ENCODE results near the gene ATOSB.

Gene ATOSB

DNA sequence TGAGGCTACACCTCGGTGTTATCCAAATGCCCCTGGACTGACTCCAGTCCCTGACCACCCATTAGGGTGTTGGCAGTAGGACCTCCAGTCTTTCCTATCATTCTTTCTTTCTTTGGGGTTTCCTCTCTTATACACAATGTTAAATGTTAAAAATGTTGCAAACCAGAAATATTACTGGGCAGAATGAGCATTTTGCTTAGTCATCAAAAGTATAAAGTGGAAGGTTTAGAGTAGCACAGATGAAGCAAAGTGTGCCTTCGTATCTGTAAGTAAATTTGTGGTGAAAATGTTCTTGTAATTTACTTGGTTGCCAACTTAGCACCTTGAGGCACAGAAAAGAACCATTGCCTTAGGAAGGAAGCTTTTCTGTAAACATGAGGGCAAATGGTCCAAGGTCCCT, 24.4 kb upstream of the ATOSB start:
- no peak overlapping the region for H2AFZ ChIP-seq (ENCODE audit: low read length)
- H3K4me3 ChIP-seq (ENCODE audit: low read depth, low read length, poor library complexity, severe bottlenecking): no peak overlapping the region
- H3K4me1 ChIP-seq (ENCODE audit: insufficient read depth, low read length, severe bottlenecking): no peaks in the 10 kb centered on the region
- H4K20me1 ChIP-seq (ENCODE audit: insufficient read depth, low read length): no peaks in the 10 kb centered on the region
- no peaks in the 10 kb centered on the region for H3K36me3 ChIP-seq (ENCODE audit: insufficient read depth, low read length)
- H3K27me3 ChIP-seq (ENCODE audit: insufficient read depth, low read length): no peaks in the 10 kb centered on the region; the same call in 1 of the 2 replicates
- TF ChIP-seq, protein P1, sequence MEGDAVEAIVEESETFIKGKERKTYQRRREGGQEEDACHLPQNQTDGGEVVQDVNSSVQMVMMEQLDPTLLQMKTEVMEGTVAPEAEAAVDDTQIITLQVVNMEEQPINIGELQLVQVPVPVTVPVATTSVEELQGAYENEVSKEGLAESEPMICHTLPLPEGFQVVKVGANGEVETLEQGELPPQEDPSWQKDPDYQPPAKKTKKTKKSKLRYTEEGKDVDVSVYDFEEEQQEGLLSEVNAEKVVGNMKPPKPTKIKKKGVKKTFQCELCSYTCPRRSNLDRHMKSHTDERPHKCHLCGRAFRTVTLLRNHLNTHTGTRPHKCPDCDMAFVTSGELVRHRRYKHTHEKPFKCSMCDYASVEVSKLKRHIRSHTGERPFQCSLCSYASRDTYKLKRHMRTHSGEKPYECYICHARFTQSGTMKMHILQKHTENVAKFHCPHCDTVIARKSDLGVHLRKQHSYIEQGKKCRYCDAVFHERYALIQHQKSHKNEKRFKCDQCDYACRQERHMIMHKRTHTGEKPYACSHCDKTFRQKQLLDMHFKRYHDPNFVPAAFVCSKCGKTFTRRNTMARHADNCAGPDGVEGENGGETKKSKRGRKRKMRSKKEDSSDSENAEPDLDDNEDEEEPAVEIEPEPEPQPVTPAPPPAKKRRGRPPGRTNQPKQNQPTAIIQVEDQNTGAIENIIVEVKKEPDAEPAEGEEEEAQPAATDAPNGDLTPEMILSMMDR (IDR thresholded peaks at IDR 0.05; ENCODE audit: low read length): no peak
- TF ChIP-seq EZH2 (IDR thresholded peaks at IDR 0.05; ENCODE audit: borderline replicate concordance, low read length): no peak
- no peaks in the 10 kb centered on the region for H3K79me2 ChIP-seq (ENCODE audit: insufficient read depth, low read length)
- no peak overlapping the region for H3K4me2 ChIP-seq (ENCODE audit: low read length)
- H3F3A ChIP-seq (ENCODE audit: insufficient read depth, low read length): no peaks in the 10 kb centered on the region
- no peak overlapping the region for H3K9ac ChIP-seq (ENCODE audit: low read length)
- H3K27ac ChIP-seq (ENCODE audit: low read depth, low read length, poor library complexity, severe bottlenecking): no peak overlapping the region
- H3K9me2 ChIP-seq (ENCODE audit: low read depth, low read length): no peaks in the 10 kb centered on the region
- H3K9me3 ChIP-seq (ENCODE audit: low read length): 0 out of 2 replicates have a peak, but pooled peaks cover 5% of the 10 kb centered on the region

DNA sequence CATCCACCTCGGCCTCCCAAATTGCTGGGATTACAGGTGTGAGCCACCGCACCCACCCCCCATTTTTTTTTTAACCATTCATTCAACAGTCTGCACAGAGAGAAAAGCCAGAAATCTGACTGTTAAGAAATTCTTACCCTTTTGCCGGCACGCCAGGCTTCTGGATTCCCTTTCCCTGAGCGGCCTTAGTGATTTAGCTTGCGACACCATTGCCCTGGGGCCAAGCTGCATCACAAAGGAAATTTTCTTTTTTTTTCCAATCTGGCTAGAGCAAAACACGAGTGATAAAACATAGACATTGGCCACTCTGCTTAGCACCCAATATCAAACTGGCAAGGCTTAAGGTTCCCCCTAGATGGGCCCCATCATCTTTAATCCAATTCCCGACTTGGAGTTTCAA, 21.2 kb upstream of the ATOSB start:
- no peaks in the 10 kb centered on the region for H4K20me1 ChIP-seq (ENCODE audit: insufficient read depth, low read length)
- no peak overlapping the region for H3K4me3 ChIP-seq (ENCODE audit: low read depth, low read length, poor library complexity, severe bottlenecking)
- no peaks in the 10 kb centered on the region for H3K9me2 ChIP-seq (ENCODE audit: low read depth, low read length)
- no peaks in the 10 kb centered on the region; the same call in 1 of the 2 replicates for H3K27me3 ChIP-seq (ENCODE audit: insufficient read depth, low read length)
- H3K9ac ChIP-seq (ENCODE audit: low read length): no peak overlapping the region
- no peaks in the 10 kb centered on the region for H3K4me1 ChIP-seq (ENCODE audit: insufficient read depth, low read length, severe bottlenecking)
- no peak for TF ChIP-seq EZH2 (IDR thresholded peaks at IDR 0.05; ENCODE audit: borderline replicate concordance, low read length)
- TF ChIP-seq, protein P1 (IDR thresholded peaks at IDR 0.05; ENCODE audit: low read length): no peak
- H2AFZ ChIP-seq (ENCODE audit: low read length): no peak overlapping the region
- H3K36me3 ChIP-seq (ENCODE audit: insufficient read depth, low read length): no peaks in the 10 kb centered on the region
- H3K27ac ChIP-seq (ENCODE audit: low read depth, low read length, poor library complexity, severe bottlenecking): no peak overlapping the region
- H3K4me2 ChIP-seq (ENCODE audit: low read length): no peak overlapping the region
- H3K79me2 ChIP-seq (ENCODE audit: insufficient read depth, low read length): no peaks in the 10 kb centered on the region
- H3K9me3 ChIP-seq (ENCODE audit: low read length): peaks cover 2% of the 10 kb centered on the region; the same call in 1 of the 2 replicates
- H3F3A ChIP-seq (ENCODE audit: insufficient read depth, low read length): no peaks in the 10 kb centered on the region

DNA sequence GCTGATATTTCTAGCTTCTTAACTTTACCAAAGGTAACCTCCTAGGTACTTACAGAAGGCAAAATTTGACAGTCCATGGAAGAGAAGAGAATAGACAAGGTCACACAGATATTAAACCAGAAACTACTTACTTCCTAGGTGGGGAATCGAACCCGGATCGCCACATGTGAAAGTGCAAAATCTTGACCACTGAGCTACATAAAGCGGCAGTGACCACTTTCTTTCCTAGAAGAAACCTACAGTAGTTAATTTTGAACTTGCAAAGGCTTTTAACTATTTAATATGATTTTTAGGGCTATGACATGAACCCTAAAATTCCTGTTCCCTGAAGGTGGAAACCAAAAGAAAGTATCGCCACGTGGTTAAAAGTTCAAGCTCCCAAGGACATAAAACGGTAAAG, 20.3 kb upstream of the ATOSB start:
- Histone ChIP-seq H3K4me2 (ENCODE audit: low read length) (no peak overlapping the region), H3K4me3 (ENCODE audit: low read depth, low read length, poor library complexity, severe bottlenecking) (no peak overlapping the region), H3F3A (ENCODE audit: insufficient read depth, low read length) (no peaks in the 10 kb centered on the region)

More for the DNA sequence above, 20.3 kb upstream of the ATOSB start:
- H3K27ac ChIP-seq (ENCODE audit: low read depth, low read length, poor library complexity, severe bottlenecking): no peak overlapping the region
- no peaks in the 10 kb centered on the region for H3K79me2 ChIP-seq (ENCODE audit: insufficient read depth, low read length)
- TF ChIP-seq, protein P1 (IDR thresholded peaks at IDR 0.05; ENCODE audit: low read length): no peak
- TF ChIP-seq EZH2 (IDR thresholded peaks at IDR 0.05; ENCODE audit: borderline replicate concordance, low read length): no peak
- H4K20me1 ChIP-seq (ENCODE audit: insufficient read depth, low read length): no peaks in the 10 kb centered on the region
- peaks cover 3% of the 10 kb centered on the region; the same call in 1 of the 2 replicates for H3K9me3 ChIP-seq (ENCODE audit: low read length)
- no peaks in the 10 kb centered on the region for H3K4me1 ChIP-seq (ENCODE audit: insufficient read depth, low read length, severe bottlenecking)
- no peak overlapping the region for H2AFZ ChIP-seq (ENCODE audit: low read length)
- H3K9me2 ChIP-seq (ENCODE audit: low read depth, low read length): no peaks in the 10 kb centered on the region
- H3K27me3 ChIP-seq (ENCODE audit: insufficient read depth, low read length): no peaks in the 10 kb centered on the region
- no peaks in the 10 kb centered on the region for H3K36me3 ChIP-seq (ENCODE audit: insufficient read depth, low read length)
- no peak overlapping the region for H3K9ac ChIP-seq (ENCODE audit: low read length)

All from OCI-LY1 (cell line).